B cell (primary cell): ENCODE measurements around the gene TMEM138.

Source experiments
- EZH2 ChIP-seq: IDR thresholded peaks from 2 replicates; pipeline ENCODE4 v1.6.1; 2012; ENCODE audit warnings: borderline replicate concordance, low read depth, mild to moderate bottlenecking, moderate library complexity, low read length; ENCODE audit not compliant: insufficient read depth, poor library complexity, severe bottlenecking
- TF ChIP-seq, protein P1 (sequence below): fragments of 200-600 bp; IDR thresholded peaks from one replicate; pipeline ENCODE4 v1.8.0; 2022; ENCODE audit warnings: antibody characterized with exemption, mild to moderate bottlenecking

DNA sequence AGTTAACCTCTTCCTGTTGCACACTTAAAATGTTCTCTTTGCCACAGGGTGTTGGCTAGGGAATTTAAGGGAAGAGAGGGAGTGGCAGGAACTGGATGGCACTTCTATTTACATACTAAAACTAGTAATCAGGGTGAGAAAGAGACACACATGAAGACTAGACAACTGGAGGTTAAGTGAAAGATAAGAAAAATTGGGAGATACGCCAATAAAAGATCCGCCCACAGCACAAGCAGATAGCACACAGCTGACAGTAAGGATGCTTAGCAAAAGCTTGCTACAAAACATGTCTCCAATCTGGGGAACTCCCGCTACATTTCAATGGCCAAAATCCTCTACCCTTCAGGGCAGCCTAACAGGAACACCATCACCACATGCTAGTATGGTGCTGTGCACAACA, 54.8 kb downstream of the TMEM138 start:
- TF ChIP-seq, protein P1, sequence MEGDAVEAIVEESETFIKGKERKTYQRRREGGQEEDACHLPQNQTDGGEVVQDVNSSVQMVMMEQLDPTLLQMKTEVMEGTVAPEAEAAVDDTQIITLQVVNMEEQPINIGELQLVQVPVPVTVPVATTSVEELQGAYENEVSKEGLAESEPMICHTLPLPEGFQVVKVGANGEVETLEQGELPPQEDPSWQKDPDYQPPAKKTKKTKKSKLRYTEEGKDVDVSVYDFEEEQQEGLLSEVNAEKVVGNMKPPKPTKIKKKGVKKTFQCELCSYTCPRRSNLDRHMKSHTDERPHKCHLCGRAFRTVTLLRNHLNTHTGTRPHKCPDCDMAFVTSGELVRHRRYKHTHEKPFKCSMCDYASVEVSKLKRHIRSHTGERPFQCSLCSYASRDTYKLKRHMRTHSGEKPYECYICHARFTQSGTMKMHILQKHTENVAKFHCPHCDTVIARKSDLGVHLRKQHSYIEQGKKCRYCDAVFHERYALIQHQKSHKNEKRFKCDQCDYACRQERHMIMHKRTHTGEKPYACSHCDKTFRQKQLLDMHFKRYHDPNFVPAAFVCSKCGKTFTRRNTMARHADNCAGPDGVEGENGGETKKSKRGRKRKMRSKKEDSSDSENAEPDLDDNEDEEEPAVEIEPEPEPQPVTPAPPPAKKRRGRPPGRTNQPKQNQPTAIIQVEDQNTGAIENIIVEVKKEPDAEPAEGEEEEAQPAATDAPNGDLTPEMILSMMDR, result no peak
- no peak for TF ChIP-seq EZH2
